Mucosa of stomach (tissue), 1 donor: ENCODE results near the gene CLCN1.

Experiments used
- H3K27me3 ChIP-seq: one replicate; pipeline ENCODE4 v1.7.0; 2013; ENCODE audit warnings: mild to moderate bottlenecking, low read length; ENCODE audit not compliant: control insufficient read depth, insufficient read depth
- H3K36me3 ChIP-seq: one replicate; pipeline ENCODE4 v1.7.0; 2013; ENCODE audit warnings: low read length; ENCODE audit not compliant: control insufficient read depth, insufficient read depth
- H3K4me1 ChIP-seq: one replicate; pipeline ENCODE4 v1.7.0; 2013; ENCODE audit warnings: mild to moderate bottlenecking, low read length; ENCODE audit not compliant: control insufficient read depth, insufficient read depth
- H3K4me3 ChIP-seq: one replicate; pipeline ENCODE4 v1.7.0; 2013; ENCODE audit warnings: low read length
- H3K9ac ChIP-seq: one replicate; pipeline ENCODE4 v1.7.0; 2013; ENCODE audit warnings: mild to moderate bottlenecking, low read length, moderate library complexity
- H3K9me3 ChIP-seq: one replicate; pipeline ENCODE4 v1.7.0; 2013; ENCODE audit warnings: mild to moderate bottlenecking, low read length, moderate library complexity; ENCODE audit not compliant: control insufficient read depth
- donor health status: Pancreatic carcinoma.

Gene CLCN1

DNA sequence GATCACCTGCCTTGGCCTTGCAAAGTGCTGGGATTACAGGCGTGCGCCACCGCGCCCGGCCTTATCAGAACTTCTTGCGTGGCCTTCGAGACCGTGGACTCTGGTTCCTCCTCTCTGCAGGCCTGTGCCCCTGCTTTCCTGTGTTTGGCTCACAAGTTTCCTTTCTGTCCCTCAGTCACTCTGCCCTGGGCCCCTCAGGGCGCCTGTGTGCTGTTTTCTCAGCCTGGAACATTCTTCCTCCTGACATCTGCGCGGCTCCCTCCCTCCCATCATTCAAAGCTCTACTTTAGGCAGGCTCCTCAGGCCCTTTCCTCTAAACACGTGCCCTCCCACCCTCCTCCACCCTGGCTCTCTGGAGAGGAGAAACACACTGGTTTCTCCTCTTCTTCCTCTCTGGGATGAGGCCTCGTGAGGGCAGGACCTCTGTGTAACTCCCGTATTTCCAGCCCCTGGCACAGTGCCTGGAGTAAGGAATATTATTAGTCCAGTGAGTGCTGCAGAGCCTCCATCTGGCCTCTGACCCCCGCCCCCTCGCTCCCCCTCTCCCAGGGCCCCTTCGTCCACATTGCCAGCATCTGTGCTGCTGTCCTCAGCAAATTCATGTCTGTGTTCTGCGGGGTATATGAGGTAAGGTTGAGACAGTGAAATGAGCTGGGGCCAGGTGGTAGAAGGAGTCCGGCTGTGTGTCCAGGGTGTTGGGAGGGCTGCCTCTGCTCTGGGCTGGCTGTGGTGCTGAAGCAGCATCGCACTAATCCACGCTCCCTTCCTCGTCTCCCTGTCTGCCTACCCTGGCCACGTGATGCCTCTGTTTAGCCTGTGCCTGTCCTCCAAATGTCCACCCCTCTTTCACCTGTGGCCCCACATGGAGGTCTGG, 7.1 kb downstream of the CLCN1 start:
- H3K9ac ChIP-seq = no peak overlapping the region

DNA sequence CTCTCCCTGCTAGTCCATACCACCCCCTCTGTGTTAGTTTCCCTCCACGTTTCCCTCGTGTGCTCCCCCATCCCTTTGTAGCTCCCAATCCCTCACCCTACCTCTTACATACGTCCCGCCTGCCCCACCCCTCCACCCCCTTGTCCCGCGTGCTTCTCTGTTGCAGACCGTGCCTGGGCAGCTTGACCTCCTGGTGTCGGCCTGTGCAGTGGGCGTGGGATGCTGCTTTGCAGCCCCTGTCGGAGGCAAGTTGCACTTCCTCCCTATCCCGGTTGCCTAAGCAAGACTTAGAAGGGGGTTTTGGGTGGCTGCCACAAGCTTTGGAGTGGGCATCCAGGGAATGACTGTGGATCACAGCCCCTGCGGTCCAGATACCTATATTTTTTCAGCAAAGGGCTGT, 7.7 kb downstream of the CLCN1 start:
- Histone ChIP-seq H3K4me1 (peaks cover 42% of the 10 kb centered on the region), H3K9me3 (no peaks in the 10 kb centered on the region), H3K9ac (no peak overlapping the region), H3K36me3 (no peaks in the 10 kb centered on the region), H3K27me3 (no peaks in the 10 kb centered on the region), H3K4me3 (no peak overlapping the region)

More for the DNA sequence above, 7.1 kb downstream of the CLCN1 start:
- no peaks in the 10 kb centered on the region for H3K36me3 ChIP-seq
- peaks cover 42% of the 10 kb centered on the region for H3K4me1 ChIP-seq
- no peaks in the 10 kb centered on the region for H3K27me3 ChIP-seq
- H3K9me3 ChIP-seq = no peaks in the 10 kb centered on the region
- no peak overlapping the region for H3K4me3 ChIP-seq

DNA sequence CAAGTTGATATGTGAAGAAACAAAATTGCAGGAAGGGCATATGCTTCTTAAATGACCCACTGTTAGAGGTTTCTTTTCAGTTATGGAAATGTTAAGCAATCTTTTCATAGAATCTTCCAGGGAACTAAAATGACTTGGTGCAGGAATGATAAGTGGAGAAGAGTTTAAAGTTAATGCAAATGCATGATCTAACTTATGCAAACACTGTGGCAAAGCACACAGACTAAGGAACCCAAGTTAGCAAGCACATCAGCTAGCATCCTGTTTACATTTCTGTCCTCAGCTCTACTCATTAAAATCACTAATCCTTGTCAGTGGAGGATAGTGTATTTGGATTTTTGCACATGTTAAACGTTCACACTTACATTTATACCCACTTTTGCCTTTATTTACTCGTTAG, 9.3 kb downstream of the CLCN1 start:
- Histone ChIP-seq H3K4me3 (no peak overlapping the region), H3K9ac (no peak overlapping the region), H3K4me1 (peaks cover 44% of the 10 kb centered on the region), H3K9me3 (no peaks in the 10 kb centered on the region), H3K36me3 (no peaks in the 10 kb centered on the region), H3K27me3 (no peaks in the 10 kb centered on the region)

DNA sequence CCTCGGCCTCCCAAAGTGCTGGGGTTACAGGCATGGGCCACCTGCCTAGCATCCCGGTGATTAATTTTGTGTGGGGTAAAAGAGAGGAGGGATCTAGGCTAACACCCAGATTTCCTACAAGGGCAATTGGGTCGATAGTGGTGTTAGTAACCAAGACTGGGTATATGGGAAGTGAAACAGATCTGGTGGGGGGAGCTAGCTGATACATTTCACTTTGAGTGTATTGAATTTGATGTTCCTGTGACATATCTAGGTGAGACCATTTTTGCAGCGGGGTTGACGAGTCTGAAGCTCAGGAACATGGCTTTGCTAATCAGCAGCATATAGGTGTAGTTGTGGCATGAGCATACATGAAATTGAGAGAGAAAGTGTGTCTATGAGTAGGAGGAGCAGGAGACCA, 12.0 kb downstream of the CLCN1 start:
- peaks cover 52% of the 10 kb centered on the region for H3K4me1 ChIP-seq
- H3K36me3 ChIP-seq = no peaks in the 10 kb centered on the region
- H3K9ac ChIP-seq = no peak overlapping the region
- no peaks in the 10 kb centered on the region for H3K9me3 ChIP-seq
- no peaks in the 10 kb centered on the region for H3K27me3 ChIP-seq
- no peak overlapping the region for H3K4me3 ChIP-seq

DNA sequence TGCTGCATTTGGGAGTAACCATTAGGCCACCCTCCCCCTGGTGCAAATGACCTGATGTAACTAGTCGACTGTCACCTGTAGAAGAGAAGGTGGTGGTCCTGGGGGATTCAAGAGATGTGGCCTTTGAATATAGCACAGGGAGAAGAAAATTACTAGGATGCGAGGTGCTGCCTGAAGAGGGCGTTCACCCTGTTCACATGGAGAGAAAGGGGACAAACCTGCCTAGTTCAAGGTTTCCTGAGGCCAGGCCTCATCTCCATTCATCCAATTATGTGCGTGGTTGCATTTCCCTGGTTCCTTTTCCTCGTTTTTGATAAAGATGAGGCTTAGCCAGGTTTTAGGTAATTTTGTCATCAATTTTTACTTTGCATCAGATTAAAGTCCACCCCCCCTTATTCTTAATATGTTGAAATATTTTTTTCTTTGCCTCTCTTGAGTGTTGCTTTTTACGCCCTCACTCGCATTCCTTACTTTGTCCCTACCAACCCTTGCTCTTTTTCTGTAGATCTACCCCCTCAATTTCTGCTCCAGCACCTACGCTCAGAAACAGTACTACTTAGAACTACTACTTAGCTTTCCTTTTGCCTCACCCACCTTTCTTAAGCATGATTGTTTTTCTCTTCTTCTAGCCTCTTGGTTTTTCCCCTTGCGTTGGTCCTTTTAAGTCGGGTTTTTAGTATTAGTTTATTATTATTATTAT, 13.7 kb downstream of the CLCN1 start:
- H3K36me3 ChIP-seq = no peaks in the 10 kb centered on the region
- no peaks in the 10 kb centered on the region for H3K27me3 ChIP-seq
- H3K9me3 ChIP-seq = no peaks in the 10 kb centered on the region

DNA sequence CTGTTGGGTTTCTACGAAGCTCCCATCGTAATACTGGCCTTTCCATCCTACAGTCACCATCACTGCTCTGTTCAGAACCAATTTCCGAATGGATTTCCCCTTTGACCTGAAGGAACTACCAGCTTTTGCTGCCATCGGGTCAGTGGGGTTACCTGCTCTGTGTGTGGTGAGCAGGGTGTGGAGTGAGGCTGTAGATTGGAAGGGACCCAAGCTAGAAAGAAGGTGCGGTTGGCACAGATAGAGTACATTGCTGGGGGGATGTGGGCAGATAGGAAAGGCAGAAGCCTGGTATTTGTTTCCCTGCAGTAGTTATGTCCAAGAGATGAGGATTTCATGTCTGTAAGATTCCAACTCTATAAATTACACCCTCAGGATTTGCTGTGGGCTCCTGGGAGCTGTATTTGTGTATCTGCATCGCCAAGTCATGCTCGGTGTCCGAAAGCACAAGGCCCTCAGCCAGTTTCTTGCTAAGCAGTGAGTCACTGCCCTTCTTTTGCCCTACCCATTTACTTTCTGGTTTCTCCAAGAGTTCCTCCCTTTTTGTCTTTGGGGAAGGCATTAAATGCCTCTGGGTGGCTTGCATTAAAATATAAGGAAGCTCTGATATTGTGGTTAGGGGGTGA, 15.4 kb downstream of the CLCN1 start:
- Histone ChIP-seq H3K9ac (peak overlapping the region; percentile 2), H3K4me3 (no peak overlapping the region), H3K4me1 (peaks cover 31% of the 10 kb centered on the region), H3K36me3 (no peaks in the 10 kb centered on the region), H3K27me3 (no peaks in the 10 kb centered on the region), H3K9me3 (no peaks in the 10 kb centered on the region)

More for the DNA sequence above, 13.7 kb downstream of the CLCN1 start:
- H3K4me1 ChIP-seq = peaks cover 41% of the 10 kb centered on the region
- H3K9ac ChIP-seq = no peak overlapping the region
- no peak overlapping the region for H3K4me3 ChIP-seq

DNA sequence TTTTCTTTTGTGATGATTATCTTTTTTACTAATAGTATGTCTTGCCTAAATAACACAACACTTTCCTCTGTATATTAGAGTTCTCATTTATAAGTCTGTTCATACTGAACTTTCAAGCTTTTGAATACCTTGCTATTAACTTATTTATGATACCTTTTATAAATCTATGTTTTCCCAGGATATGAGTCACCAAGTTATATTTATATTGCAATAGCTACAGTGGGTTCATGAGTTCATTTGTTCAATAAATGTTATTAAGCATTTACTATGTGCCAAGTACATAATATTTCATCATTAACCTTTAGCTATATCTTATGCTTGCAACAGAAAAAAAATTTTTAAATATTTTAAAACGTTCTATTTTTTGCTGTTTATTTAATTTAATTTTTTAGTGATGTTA, 18.3 kb downstream of the CLCN1 start:
- Histone ChIP-seq H3K36me3 (no peaks in the 10 kb centered on the region), H3K4me1 (peaks cover 31% of the 10 kb centered on the region), H3K4me3 (no peak overlapping the region), H3K27me3 (no peaks in the 10 kb centered on the region), H3K9me3 (no peaks in the 10 kb centered on the region), H3K9ac (no peak overlapping the region)

DNA sequence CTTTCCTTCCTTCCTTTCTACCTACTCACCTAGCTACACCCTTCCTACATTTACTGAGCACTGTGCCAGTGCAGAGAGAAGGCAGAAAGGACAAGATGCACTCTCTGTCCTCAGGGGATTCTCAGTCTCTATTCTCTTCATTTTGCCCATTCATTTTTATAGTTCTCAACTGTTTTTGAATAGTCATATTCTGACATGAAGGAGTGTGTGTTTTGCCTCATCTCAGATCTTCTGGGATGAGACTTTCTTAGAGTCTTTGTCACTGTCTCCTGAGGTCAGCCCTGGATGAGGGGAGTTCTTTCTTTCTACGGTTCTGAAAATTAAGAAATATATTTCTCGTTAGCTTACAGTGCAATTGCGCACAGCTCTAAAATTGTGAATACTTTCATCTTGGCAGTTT, 21.3 kb downstream of the CLCN1 start:
- H3K27me3 ChIP-seq = no peaks in the 10 kb centered on the region
- no peaks in the 10 kb centered on the region for H3K36me3 ChIP-seq
- H3K4me1 ChIP-seq = peaks cover 10% of the 10 kb centered on the region

DNA sequence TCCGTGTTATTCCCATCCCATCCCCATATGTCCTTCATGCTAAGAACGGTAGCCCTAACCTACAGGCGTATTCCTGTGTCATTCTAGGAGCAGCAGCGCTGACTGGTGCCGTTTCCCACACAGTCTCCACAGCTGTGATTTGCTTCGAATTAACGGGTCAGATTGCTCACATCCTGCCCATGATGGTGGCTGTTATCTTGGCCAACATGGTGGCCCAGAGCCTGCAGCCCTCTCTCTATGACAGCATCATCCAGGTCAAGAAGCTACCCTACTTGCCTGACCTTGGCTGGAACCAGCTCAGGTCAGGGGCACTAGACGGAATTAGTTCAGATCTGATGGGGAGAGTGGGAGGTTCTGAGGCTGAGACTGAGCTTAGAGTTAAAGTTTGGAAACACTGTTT, 25.9 kb downstream of the CLCN1 start:
- H3K4me1 ChIP-seq = no peaks in the 10 kb centered on the region

More for the DNA sequence above, 21.3 kb downstream of the CLCN1 start:
- Histone ChIP-seq H3K9ac (no peak overlapping the region), H3K9me3 (no peaks in the 10 kb centered on the region), H3K4me3 (no peak overlapping the region)

DNA sequence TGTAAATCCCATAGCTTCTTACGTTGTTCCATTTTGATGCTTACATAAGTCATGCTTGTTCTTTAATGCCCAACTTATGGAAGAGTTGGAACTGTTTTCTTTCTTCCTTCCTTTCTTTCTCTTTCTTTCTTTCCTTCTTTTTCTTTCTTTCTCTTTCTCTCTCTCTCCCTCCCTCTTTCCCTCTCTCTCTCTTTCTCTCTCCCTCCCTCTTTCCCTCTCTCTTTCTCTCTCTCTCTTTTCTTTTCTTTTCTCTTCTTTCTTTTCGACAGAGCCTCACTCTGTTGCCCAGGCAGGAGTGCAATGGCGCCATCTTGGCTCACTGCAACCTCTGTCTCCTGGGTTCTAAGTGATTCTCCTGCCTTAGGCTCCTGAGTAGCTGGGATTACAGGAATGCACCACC, 27.7 kb downstream of the CLCN1 start:
- no peaks in the 10 kb centered on the region for H3K36me3 ChIP-seq
- H3K4me3 ChIP-seq = no peak overlapping the region
- H3K9ac ChIP-seq = no peak overlapping the region
- peaks cover 7% of the 10 kb centered on the region for H3K27me3 ChIP-seq
- no peaks in the 10 kb centered on the region for H3K4me1 ChIP-seq
- no peaks in the 10 kb centered on the region for H3K9me3 ChIP-seq

More for the DNA sequence above, 25.9 kb downstream of the CLCN1 start:
- Histone ChIP-seq H3K9ac (no peak overlapping the region), H3K4me3 (no peak overlapping the region), H3K36me3 (no peaks in the 10 kb centered on the region), H3K27me3 (peaks cover 7% of the 10 kb centered on the region), H3K9me3 (no peaks in the 10 kb centered on the region)

DNA sequence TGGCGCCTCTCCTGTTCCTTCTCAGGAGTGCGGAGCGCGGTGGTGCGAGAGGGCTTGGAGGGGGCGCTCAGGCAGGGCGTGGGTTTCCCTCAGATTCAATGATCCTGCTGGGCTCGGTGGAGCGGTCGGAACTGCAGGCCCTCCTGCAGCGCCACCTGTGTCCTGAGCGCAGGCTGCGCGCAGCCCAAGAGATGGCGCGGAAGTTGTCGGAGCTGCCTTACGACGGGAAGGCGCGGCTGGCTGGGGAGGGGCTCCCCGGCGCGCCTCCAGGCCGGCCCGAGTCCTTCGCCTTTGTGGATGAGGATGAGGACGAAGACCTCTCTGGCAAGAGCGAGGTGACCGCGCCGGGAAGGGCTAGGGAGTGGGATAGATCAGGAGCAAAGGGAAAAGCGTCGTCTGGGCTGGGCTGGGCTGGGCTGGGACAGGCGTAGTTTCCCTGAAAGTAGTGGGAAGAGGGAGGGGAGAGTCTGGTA, 29.6 kb downstream of the CLCN1 start:
- H3K9ac ChIP-seq = peak overlapping the region; percentile 63
- H3K9me3 ChIP-seq = no peaks in the 10 kb centered on the region
- no peaks in the 10 kb centered on the region for H3K4me1 ChIP-seq
- peaks cover 7% of the 10 kb centered on the region for H3K27me3 ChIP-seq
- H3K36me3 ChIP-seq = no peaks in the 10 kb centered on the region
- no peak overlapping the region for H3K4me3 ChIP-seq

DNA sequence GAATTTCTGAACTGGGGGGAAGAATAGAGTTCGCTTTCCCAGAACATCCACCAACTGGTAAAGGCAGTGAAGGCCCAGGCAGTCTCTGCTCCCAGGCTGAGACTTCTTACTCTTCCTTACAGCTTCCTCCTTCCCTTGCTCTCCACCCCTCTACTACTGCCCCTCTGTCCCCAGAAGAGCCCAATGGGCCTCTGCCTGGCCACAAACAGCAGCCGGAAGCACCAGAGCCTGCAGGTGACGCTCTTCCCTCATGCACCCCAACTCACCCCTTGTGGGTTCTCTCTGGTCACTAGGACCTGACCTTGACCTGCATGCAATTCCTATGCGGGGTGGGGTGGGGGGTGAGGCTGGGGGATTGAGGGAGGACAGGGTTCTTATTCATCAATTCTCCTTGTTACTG, 30.1 kb downstream of the CLCN1 start:
- Histone ChIP-seq H3K9ac (no peak overlapping the region), H3K36me3 (no peaks in the 10 kb centered on the region), H3K4me3 (no peak overlapping the region), H3K4me1 (no peaks in the 10 kb centered on the region), H3K9me3 (no peaks in the 10 kb centered on the region), H3K27me3 (peaks cover 7% of the 10 kb centered on the region)
